GM18507 (cell line): ENCODE results near the gene PXDN.
"Not testable (repeated sequence)": the region's sequence is repeated elsewhere in the genome, so short reads cannot be mapped to it uniquely, and the experiment has no call there.

ENCODE experiments used
- DNase-seq: peaks from one replicate; pipeline ENCODE4 v3.0.0; 2011; ENCODE audit warnings: low read depth; ENCODE audit not compliant: insufficient read length; ENCODE audit errors: extremely low spot score
- FAIRE-seq: peaks from 2 replicates; lab custom pipeline; 2011; peaks lifted over from hg19 to GRCh38; lab: Jason Lieb, UNC

Gene PXDN

DNA sequence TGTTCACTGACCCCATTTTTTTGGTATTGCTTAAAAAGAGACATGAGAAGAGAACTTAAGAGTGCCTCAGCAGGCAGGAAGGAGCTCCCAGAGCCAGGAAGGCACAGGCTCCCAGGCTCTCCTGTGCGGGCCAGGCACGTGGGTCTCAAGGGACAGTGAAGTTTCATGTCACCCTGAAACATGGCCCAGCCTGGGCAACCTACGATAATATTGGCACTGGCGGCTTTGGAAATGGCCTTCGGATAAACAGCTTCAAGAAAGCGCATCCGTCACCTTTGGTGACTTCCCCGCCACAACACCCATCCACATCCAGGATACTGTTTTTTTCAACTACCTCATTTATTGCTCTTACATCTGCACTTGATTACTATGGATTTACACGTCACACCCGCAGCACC, 30.5 kb downstream of the PXDN start:
- no peak for FAIRE-seq
- DNase-seq, result no peak

DNA sequence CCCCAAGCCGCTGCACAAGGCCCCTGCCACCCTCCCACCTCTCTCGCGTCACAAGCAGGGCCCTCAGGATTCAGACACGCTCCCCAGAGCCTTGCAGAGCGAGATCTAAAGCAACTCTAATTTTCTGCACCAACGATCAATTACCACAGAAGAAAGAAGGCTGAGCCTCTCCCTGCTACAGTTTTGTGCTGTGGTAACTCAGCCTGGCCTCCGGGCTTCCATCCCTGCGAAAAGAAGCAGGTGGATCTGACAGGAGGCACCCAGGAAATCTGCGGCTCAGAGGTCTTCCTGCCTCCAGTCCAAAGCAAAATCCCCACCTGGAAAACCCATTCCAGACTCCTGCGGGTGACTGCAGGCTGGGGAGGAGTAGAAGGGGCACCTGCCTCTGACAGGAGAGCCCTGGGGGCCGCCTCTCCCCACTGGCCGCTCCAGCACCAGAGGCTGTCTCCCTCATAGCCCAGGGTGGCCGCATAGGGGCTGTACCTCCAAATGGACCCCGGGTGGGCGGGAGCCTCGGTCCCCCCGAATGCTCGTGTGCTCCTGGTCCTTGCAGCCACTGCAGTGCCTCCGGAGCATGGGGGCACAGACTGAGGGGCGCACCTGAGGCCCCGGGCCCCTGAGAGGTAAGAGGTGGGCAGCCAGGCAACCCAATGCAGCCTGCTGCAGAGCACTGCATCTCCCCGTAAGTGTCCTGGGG, 31.0 kb downstream of the PXDN start:
- FAIRE-seq (no peak), DNase-seq (no peak)

DNA sequence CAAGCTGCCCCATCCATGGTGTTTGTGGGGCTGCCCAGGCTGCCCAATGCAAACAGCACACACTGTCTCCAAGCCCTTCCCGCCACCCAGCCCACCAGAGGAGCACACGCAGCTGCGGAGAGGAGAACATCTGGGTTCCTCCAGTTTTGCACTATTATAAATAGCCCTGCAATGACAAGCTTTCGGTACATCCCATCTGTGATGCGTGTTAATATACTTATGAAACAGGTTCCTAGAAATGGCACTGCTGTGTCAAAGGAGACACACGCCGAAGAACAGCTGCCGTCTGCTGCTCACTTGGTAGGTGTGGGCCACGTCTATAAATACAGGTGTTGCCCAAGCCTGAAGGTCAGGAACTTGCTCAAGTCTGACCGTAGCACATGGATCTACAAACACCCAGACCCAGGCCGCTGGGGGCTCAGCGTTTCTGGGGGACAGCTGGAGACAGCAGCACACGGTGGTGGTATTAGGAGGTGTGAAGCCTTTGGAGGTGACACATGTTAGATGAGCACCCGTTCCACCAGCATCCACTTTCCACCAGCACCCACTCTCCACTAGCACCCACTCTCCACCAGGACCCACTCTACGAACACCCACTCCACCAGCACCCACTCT, 34.3 kb downstream of the PXDN start:
- FAIRE-seq, result no peak
- DNase-seq, result no peak

DNA sequence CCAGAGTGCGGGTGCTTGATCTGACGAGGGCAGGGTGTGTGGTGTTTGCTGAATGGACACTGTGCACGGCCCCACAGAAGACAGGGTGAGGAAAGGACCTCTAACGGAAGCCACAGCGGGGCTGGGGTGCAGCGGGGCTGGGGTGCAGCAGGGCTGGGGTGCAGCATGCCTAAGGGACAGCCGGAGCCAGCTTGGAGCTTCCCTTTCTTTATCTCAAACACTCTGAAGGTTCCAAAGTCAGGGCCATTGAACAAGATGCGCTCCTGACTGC, 35.0 kb downstream of the PXDN start:
- DNase-seq (no peak), FAIRE-seq (no peak)

DNA sequence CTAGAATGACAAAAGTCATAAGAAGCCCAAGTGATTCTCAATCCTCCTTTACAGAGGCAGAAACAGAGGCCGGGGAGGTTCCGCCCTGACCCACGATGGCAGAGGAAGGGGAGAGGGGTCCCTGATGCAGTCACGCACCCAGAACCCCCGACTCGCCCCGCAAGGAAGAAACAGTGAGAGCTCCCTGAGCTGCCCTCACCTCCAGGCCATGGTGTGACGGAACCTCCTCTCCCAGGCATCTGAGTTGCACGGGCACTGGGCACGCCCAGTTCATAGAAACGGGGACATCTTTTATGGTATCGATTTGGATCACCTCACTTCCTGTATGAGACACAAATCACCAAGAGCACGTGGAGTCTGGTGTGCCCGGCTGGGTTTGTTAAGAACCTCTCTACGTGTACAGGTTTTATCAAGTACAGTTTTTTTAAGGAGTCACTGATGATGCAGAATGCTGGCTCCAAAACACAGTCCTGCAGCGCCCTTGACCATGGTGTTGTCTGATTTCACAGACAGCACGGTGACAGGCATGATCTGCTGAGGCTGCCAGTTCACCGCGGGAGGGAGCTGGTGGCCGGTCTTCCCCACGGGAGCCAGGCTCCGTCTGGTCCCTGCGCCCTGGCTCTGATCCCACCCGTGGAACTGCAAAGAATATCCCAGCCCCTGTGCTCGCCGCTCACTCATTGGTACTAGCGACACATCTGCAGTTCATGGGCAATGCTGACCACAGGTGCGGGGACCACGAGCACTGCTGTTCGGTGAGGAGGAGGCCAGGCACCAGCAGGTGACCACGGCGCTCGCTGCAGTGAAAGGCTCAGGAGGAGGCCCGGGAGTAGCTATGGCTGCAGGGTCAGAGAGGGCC, 35.6 kb downstream of the PXDN start:
- FAIRE-seq (no peak), DNase-seq (no peak)

DNA sequence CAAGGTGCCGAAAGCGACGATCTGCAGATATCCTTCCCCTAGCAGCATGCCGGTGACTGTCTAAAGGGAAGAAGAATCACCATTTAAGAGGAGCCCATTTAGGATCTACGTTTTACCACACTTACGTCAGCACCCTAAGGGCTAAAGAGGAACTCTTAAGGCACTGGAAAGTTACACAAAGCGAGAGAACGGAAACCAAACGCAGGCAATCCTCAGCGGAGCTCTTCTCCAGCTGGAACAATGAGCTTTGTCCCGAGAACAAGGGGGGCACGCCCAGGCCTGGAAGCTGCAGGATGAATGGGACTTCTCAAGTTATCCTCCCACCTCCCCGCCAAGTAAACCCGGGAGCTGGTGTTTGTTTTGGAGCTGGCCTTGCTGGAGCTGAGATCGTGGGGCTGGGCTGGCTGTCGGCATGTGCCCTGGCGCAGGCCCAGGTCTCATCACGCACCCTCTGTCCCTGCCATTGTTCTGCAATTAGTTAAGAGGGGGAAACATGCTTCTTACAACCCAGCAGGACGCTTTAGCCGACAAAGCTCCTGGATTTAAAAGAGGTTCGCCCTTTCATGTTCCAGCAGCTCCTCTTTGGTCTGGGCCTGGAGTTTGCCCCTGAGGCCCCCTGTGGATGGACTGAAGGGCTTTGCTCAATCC, 36.4 kb downstream of the PXDN start:
- no peak for FAIRE-seq
- no peak for DNase-seq

DNA sequence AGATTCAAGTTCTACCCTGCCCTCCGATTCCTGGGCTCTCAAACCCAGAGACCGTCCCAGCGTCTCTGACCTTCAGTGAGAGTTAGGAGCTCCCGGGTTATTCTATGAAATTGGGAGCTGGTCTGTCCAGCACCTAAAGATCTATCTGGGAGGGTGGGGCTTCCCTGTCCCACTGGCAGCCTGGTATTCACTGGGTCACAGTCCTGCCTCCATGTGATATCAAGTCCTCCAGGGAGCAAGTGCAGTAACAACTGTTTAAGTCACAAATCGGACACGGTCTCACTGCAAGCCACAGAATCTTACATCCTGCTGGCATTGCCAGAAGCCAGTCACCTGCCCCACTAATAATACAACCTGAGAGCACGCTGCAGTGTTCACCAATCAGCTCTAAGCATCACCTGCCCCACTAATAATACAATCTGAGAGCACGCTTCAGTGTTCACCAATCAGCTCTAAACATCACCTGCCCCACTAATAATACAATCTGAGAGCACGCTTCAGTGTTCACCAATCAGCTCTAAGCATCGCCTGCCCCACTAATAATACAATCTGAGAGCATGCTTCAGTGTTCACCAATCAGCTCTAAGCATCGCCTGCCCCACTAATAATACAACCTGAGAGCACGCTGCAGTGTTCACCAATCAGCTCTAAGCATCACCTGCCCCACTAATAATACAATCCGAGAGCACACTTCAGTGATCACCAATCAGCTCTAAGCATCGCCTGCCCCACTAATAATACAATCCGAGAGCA, 38.0 kb downstream of the PXDN start:
- not testable (repeated sequence) for FAIRE-seq, DNase-seq

DNA sequence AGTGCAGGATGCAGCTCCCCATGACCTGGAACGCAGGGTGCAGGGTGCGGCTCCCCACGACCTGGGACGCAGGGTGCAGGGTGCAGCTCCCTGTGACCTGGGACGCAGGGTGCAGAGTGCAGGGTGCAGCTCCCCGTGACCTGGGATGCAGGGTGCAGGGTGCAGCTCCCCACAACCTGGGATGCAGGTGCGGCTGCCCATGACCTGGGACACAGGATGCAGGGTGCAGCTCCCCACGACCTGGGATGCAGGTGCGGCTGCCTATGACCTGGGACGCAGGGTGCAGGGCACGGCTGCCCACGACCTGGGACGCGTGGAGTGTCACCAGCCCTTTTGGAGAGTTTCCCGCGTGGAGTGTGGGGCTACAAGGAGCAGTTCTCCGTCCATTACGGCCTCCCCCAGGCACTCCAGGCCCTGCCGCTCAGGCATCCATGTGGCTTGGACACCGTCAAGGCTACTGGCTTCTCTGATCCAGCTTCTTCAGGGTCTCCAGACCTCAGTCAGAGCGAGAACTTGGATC, 38.7 kb downstream of the PXDN start:
- DNase-seq (no peak), FAIRE-seq (no peak)

DNA sequence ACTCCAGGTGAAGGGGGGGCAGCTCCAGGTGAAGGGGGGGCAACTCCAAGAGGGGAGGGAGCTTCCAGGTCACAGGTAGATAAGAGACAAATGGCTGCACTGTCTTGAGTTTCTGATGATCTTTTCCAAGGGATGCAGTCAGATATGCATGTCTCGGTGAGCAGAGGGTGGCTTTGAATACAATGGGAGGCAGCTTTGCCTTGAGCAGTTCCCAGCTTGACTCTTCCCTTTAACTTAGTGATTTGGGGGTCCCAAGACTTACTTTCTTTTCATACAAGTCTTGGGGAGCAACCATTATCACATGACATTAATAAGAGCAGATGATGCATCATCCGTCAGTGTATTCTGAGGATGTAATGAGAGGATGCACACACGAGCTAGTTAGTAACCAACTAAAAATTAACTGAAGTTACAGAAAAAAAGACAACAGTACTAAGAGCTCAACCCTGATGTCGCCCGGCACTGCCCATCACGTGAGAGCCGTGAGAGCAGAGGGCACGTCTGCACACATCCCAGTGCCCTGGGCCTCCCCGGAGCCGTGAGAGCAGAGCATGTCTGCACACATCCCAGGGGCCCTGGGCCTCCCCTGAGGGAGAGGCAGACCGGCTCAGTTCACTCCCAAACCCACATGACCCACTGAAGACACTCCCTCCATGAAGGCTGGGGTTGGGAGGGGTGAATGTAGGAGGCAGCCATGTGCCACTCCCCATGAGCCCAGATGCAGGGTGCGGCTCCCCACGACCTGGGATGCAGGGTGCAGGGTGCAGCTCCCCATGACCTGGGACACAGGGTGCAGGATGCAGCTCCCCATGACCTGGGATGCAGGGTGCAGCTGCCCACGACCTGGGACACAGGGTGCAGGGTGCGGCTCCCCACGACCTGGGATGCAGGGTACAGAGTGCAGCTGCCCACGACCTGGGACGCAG, 39.4 kb downstream of the PXDN start:
- no peak for DNase-seq
- no peak for FAIRE-seq

DNA sequence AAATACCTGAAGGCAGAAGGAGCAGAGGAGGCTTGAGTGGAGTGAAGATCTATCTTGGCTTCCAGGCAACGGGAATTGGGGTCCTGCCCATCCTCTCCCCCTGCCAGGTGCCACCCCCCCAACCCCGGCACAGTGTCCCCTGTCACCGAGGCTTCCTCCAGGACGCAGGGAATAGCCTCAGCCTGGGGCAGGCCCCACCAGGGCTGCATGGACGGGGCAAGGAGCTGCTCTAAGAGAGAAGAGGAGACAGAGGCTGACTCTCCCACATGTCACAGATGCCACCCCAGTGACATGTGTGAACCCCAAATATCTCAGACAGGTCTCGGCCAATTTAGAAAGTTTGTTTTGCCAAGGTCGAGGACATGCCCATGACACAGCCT, 42.1 kb downstream of the PXDN start:
- no peak for DNase-seq
- FAIRE-seq, result no peak

DNA sequence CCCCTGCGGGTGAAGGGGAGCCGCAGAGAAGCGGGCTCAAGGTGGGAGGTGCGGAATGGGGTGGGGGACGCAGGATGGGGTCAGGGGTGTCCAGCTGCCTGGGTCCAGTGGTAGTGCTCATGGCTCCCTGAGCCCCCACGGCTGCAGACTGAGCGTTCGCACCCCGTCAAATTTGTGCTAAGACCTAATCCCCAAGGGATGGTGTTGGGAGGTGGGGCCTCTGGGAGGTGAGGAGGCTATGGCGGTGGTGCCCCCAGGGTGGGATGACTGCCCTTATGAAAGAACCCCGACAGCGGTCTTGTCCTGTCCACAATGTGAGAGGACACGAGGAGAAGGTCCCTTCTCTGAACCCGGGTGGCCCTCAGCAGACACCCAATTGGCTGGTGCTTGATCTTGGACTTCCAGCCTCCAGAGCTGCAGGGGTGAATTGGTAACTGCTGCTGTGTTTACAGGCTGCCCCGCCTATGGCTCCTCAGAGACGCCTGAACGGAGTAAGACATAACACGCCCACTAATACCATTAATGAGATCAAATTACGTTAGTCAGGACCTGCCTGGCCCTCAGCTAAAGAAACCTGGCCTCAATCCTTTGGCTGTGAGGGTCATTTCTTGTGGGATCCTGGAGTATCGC, 42.6 kb downstream of the PXDN start:
- no peak for FAIRE-seq
- no peak for DNase-seq

DNA sequence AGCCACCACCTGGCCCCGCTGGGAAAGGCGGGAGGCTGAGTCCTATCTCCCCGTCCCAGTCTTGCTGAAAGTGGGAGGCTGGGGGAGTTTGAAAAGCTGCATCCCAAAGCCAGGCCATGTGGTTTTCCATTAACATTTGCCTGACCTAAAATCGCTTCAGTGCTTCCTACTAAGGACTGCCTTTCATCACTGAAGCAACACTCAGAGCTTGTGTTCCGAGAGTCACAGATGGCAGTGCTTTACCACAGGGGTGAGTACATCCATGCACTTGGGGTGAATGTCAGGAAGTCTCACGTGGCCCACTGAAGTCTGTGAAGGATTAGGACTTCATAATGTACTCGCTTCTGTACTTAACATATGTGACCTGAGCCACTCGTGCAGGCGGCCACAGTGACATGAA, 43.3 kb downstream of the PXDN start:
- FAIRE-seq (no peak), DNase-seq (no peak)

DNA sequence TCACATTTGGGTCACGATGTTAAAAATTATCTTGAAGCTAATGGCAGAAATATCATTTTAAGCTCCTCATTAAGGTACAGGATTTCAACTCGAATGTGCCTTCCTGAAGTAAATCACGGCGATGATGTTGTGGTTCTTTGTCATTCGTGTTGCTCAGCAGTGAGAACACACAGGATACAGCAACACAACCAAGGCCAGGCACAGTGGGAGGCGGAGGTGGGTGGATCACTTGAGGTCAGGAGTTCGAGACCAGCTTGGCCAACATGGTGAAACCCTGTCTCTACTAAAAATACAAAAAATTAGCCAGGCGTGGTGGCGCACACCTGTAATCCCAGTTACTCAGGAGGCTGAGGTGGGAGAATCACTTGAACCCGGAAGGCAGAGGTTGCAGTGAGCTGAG, 43.9 kb downstream of the PXDN start:
- not testable (repeated sequence) for FAIRE-seq, DNase-seq

DNA sequence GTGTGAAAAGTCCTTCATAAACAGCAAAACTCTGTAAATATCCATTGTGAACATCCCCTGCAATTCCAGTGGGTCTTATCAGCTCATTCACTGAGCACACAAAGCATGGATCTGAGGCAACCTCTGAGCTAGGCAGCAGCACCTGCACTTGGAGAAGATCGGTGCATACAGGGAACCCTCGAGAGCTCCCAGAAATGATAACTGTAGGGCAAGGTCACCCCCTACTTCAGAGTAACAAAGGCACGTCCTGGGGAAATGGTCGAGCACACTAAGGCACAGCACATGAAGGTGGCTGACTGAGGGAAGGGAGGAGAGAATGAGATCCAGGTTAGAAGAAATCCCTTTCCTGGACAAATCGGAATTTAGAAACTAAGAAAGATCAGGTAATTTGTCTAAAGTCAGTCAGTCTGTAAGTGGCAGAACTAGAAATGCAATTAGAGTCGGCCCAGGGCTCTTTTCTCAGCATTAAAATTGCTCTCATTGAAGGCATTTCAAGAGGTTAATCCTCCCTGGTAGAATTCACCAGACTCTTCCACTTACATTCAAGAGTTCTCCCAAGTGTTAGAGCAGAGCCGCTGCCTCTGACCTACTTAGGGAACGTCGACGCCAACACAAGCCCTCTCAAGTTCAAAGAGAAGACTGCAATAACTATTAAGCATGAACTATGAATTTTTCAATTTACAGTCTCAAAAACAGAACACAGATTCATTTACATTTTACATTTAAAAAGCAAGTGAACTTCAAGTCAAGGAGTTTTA, 45.9 kb downstream of the PXDN start:
- DNase-seq, result no peak
- FAIRE-seq, result no peak

DNA sequence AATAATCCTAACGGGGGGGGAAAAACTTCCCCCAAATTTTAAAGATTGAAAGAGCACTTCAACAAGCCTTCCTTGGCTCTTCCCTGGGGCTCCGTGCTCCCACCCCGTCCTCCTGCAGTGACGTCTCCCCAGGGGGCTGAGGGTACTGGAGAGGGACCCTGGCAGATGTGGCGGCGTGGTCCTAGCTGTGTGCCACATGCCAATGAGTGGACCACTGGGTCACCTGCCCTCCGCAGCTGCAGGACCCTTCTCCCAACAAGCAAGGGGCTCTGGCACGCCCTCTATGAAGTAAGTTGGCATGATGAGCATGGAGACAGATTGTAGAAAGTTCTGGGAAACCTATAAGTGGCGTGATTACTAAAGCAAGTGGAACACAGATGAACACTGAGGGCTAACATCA, 46.7 kb downstream of the PXDN start:
- DNase-seq (no peak), FAIRE-seq (no peak)

DNA sequence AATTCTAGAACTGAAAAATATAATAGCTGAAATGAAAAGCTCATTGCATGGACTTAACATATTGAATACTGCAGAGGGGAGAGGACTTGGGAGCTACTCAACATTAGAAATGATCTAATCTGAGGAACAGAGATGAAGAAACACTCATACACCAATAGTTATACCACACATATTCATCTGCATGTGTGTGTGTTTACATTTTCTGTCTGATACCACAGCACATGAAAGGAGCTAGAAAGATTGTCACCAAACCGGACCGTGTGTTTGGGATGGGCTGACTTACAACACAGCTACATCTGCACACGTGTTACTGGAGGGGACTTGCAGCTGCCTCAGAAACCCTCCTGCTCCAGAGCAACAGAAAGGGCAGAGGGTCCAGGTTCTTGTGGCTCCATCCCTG, 47.8 kb downstream of the PXDN start:
- DNase-seq (no peak), FAIRE-seq (no peak)
